GM23248 (cell line): ENCODE data around the gene SLC29A3.

Source experiments
- EZH2 ChIP-seq: fragments of 200-600 bp; sonication (generic); IDR thresholded peaks from 2 replicates; pipeline ENCODE4 v1.6.1; 2018; ENCODE audit warnings: antibody characterized with exemption, mild to moderate bottlenecking; ENCODE audit not compliant: insufficient read depth, poor library complexity, severe bottlenecking
- EZH2phosphoT487 ChIP-seq: fragments of 200-600 bp; sonication (generic); IDR thresholded peaks from 2 replicates; pipeline ENCODE4 v1.6.1; 2018; ENCODE audit warnings: antibody characterized with exemption, moderate library complexity, mild to moderate bottlenecking, low read depth; ENCODE audit not compliant: insufficient read depth

DNA sequence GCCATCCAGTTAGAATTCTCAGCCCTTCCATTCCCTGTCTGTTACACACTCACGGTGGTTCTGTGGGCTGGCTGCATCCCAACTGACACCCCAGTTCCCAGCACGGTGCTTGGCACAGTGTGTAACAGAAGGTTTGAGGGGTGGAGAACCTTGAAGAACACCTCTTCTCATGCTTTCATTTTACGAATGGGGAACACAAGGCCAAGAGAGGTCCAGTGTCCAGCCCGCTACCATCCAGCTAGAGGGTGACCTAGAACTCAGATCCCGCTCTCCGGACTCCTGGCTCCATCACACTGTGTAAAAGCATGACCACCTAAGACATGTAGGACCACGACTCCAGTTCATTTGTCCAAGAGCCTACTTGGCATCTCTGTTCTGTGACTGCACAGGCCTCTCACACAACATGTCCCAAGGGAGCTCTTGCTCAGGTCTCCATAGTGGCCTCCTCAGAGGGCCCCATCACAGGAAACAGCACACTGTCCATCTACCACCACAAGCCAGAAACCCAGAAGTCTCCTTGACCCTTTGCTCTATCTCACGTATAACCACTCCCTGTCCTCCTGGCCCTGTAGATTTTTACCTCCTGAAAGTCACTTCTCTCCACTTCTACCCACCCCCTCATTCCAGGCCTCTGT is 74.9 kb downstream of the SLC29A3 start:
- TF ChIP-seq EZH2 (no peak), EZH2phosphoT487 (no peak)
